SK-N-SH treated with all-trans-retinoic acid at 6 μM for 48 hours (cell line): Measurements from ENCODE around the gene INAFM1.

Source experiments
- ARNTL ChIP-seq: fragments of 450-650 bp; formaldehyde crosslinking; IDR thresholded peaks from 2 replicates; pipeline ENCODE4 v1.5.0; 2020; ENCODE audit warnings: low read depth, mild to moderate bottlenecking, moderate library complexity, borderline replicate concordance
- BACH2 ChIP-seq: fragments of 250-450 bp; sonication (Bioruptor Pico); IDR thresholded peaks from 2 replicates; pipeline ENCODE4 v1.9.0; 2021; ENCODE audit warnings: mild to moderate bottlenecking, borderline replicate concordance
- ISL1 ChIP-seq: fragments of 250-450 bp; sonication (Bioruptor Pico); IDR thresholded peaks from 2 replicates; pipeline ENCODE4 v2.1.2; 2022; ENCODE audit warnings: mild to moderate bottlenecking, moderate library complexity
- RARB ChIP-seq: fragments of 250-450 bp; sonication (Bioruptor Pico); IDR thresholded peaks from 2 replicates; pipeline ENCODE4 v1.8.0; 2021; ENCODE audit warnings: mild to moderate bottlenecking, moderate library complexity
- ZC3H10 ChIP-seq: fragments of 250-450 bp; sonication (Bioruptor Pico); IDR thresholded peaks from 2 replicates; pipeline ENCODE4 v1.5.1; 2021; ENCODE audit warnings: mild to moderate bottlenecking, moderate library complexity
- ZNF70 ChIP-seq: fragments of 450-650 bp; formaldehyde crosslinking; IDR thresholded peaks from 2 replicates; pipeline ENCODE4 v1.5.0; 2020; ENCODE audit warnings: mild to moderate bottlenecking, moderate library complexity
- ZNF8 ChIP-seq: fragments of 450-650 bp; formaldehyde crosslinking; IDR thresholded peaks from 2 replicates; pipeline ENCODE4 v1.5.0; 2020; ENCODE audit warnings: mild to moderate bottlenecking, moderate library complexity
- TF ChIP-seq, protein P1 (sequence below): fragments of 250-450 bp; sonication (Bioruptor Pico); IDR thresholded peaks from 2 replicates; pipeline ENCODE4 v1.5.1; 2020; ENCODE audit warnings: low read depth, mild to moderate bottlenecking, moderate library complexity

DNA sequence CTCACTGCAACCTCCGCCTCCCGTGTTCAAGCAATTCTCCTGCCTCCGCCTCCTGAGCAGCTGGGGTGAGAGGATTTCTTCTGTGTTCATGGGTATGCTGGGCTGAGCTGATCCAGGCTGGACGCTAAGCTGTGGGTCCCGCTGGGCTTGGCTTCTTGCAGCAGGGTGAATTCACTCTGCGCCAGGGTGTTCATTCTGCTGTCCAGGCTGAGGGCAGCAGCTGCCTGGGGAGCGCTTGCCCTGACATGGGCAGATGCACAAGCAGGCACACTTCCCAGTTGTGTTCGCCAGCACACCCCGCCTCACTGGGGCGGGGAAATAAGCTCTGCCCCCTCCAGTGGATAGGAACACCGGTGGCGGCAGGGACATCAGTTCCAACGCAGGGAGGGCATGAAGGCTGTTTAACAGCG lies 7.3 kb upstream of the INAFM1 start:
- TF ChIP-seq, protein P1, sequence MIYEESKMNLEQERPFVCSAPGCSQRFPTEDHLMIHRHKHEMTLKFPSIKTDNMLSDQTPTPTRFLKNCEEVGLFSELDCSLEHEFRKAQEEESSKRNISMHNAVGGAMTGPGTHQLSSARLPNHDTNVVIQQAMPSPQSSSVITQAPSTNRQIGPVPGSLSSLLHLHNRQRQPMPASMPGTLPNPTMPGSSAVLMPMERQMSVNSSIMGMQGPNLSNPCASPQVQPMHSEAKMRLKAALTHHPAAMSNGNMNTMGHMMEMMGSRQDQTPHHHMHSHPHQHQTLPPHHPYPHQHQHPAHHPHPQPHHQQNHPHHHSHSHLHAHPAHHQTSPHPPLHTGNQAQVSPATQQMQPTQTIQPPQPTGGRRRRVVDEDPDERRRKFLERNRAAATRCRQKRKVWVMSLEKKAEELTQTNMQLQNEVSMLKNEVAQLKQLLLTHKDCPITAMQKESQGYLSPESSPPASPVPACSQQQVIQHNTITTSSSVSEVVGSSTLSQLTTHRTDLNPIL (CRISPR knock-in tag): no peak
- TF ChIP-seq RARB (CRISPR knock-in tag): no peak
- TF ChIP-seq ARNTL (CRISPR knock-in tag): no peak
- TF ChIP-seq ISL1 (CRISPR knock-in tag): no peak
- TF ChIP-seq ZNF8 (CRISPR knock-in tag): no peak
- TF ChIP-seq BACH2 (CRISPR knock-in tag): no peak
- no peak for TF ChIP-seq ZC3H10 (CRISPR knock-in tag)
- TF ChIP-seq ZNF70: no peak
